ENCODE results near the gene CPN2. TPM values are rescaled to one million over a fixed set of nuclear protein-coding genes. Genes with fewer than 3 reads are reported as not detected.

CPN2 gene
- total and polyA plus RNA-seq, 2 donors (not counting 3 experiments of a cell fraction or from before 2014, with no cell fraction given), result not detected

DNA sequence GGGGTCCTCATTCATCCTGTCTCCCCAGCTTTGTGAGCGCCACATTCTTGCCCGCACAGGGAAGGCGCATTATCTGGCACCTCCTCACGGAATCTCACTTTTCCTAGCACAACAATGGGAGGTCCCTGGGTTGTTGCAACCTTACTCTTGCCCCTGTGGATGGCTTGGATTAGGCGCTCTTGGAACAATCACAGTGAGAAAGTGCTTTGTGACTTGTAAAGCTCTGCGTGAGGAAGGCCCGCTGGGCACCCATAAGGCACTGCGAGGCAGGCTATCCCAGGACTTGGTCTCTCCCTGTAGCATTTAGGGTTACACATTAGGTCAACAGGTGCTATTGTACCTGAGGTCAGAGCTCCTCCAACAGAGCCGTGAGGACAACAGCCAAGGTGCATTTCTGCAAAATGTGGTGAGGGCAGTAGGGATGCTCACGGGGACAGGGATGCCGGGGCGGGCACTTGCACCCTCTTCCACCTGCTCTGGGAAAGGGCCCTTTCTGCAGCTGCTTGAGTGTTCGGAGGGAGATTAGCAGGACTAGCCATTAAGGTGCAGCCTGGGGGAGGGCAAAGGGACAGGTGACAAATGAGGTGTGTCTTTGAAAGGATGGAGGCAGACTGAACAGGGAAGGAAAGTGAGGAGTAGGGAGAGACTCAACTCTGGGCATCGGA lies 32.3 kb upstream of the CPN2 start:
- Histone ChIP-seq H3K9me3 (replicated peaks; ENCODE audit: control insufficient read depth, insufficient read depth, low read length) (no peaks in the 10 kb centered on the region), H4K20me1 (replicated peaks; ENCODE audit: control insufficient read depth, extremely low read depth, insufficient read depth, low read length) (no peaks in the 10 kb centered on the region), H3K4me2 (ENCODE audit: insufficient read depth, low read length) (no peak overlapping the region), H3K9ac (replicated peaks; ENCODE audit: extremely low read depth, insufficient read depth, low read length) (no peak overlapping the region), H3K4me1 (ENCODE audit: control insufficient read depth, extremely low read depth, insufficient read depth, low read length) (no peaks in the 10 kb centered on the region), H3K79me2 (ENCODE audit: control insufficient read depth, insufficient read depth, low read length) (no peaks in the 10 kb centered on the region), H3K27me3 (ENCODE audit: control insufficient read depth in 2 of 2, insufficient read depth in 2 of 2, low read length in 2 of 2) (peaks cover 6 to 21% of the 10 kb centered on the region in 2 experiments), H3K27ac (ENCODE audit: insufficient read depth, low read depth, low read length) (no peak overlapping the region), H2AFZ (ENCODE audit: low read depth, low read length) (no peak overlapping the region), H3K9me1 (replicated peaks; ENCODE audit: control insufficient read depth, extremely low read depth, insufficient read depth, low read length) (no peaks in the 10 kb centered on the region), H3K36me3 (ENCODE audit: control insufficient read depth in 2 of 2, extremely low read depth in 1 of 2, insufficient read depth in 2 of 2, low read length in 2 of 2) (no peaks in the 10 kb centered on the region), H3K4me3 (replicated peaks in 1 of 3; ENCODE audit: insufficient read depth in 1 of 3, low read depth in 1 of 3, low read length in 3 of 3) (no peak overlapping the region)
- dilution Hi-C loops (cut with MboI; ENCODE audit: extremely low pct_ligation_motif_present, low sequenced_read_pairs) (no loop called here), intact Hi-C loops (cut with micrococcal nuclease) (no loop called here)
- ChIA-PET POLR2A (no interaction called here), CTCF (interaction anchor here (1.0 to 1.7 kb wide), 2 partner anchors 39 to 40 kb away, joined by 4 to 6 read pairs; no protein-coding TSS in a partner anchor)
- no peak for DNase-seq (ENCODE audit: low read depth, low spot score)
- TF ChIP-seq POLR2A (IDR thresholded peaks at IDR 0.05; ENCODE audit: low read depth, low read length) (no peak), FOS (IDR thresholded peaks at IDR 0.05; ENCODE audit: borderline replicate concordance, insufficient read depth, low read length) (no peak), POLR2AphosphoS5 (IDR thresholded peaks at IDR 0.05; ENCODE audit: insufficient read depth, low read depth, low read length) (no peak), MYC (IDR thresholded peaks at IDR 0.05; ENCODE audit: low read depth, low read length) (no peak)
- TF ChIP-seq, protein P1, sequence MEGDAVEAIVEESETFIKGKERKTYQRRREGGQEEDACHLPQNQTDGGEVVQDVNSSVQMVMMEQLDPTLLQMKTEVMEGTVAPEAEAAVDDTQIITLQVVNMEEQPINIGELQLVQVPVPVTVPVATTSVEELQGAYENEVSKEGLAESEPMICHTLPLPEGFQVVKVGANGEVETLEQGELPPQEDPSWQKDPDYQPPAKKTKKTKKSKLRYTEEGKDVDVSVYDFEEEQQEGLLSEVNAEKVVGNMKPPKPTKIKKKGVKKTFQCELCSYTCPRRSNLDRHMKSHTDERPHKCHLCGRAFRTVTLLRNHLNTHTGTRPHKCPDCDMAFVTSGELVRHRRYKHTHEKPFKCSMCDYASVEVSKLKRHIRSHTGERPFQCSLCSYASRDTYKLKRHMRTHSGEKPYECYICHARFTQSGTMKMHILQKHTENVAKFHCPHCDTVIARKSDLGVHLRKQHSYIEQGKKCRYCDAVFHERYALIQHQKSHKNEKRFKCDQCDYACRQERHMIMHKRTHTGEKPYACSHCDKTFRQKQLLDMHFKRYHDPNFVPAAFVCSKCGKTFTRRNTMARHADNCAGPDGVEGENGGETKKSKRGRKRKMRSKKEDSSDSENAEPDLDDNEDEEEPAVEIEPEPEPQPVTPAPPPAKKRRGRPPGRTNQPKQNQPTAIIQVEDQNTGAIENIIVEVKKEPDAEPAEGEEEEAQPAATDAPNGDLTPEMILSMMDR (IDR thresholded peaks at IDR 0.05; ENCODE audit: extremely low read depth in 1 of 2, insufficient read depth in 1 of 2, low read depth in 1 of 2, low read length in 2 of 2), result no peak
- TF ChIP-seq, protein P2, sequence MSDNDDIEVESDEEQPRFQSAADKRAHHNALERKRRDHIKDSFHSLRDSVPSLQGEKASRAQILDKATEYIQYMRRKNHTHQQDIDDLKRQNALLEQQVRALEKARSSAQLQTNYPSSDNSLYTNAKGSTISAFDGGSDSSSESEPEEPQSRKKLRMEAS (IDR thresholded peaks at IDR 0.05; ENCODE audit: insufficient read depth, insufficient read length), result no peak
- FAIRE-seq, result no peak
- BruUV-seq (replicated peaks), result no TSS peak

All from endothelial cell of umbilical vein (primary cell).